ENCODE results near the gene NIT1.

The NIT1 gene

DNA sequence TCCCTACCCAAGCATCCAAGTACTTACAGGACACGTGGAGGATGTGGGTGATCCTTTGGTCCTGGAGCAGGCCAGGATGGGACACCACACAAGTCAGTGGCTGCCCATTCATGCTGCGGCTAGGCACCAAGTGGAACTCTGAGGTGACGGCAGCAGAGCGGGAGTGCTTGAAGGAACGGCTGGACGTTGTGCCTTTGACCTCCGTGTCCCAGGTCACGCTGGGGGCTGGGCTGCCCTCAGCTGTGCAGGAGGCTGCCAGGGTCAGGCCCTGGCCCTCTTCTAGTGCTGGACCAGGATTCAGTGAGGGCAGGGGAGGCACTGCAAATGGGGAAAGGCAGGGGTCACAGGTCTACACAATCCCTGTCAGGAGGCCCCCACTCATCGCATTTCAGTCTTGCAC is 40.5 kb upstream of the NIT1 start:
- Histone ChIP-seq H3K9me3 (ENCODE audit: control insufficient read depth, low read depth, low read length) (no peaks in the 10 kb centered on the region), H3K36me3 (ENCODE audit: control insufficient read depth, low read depth, low read length) (no peaks in the 10 kb centered on the region), H3K9ac (ENCODE audit: low read length) (no peak overlapping the region), H3K4me3 (ENCODE audit: low read length) (no peak overlapping the region), H3K27me3 (ENCODE audit: control insufficient read depth, insufficient read depth, low read length) (no peaks in the 10 kb centered on the region), H3K4me1 (ENCODE audit: control insufficient read depth, low read depth, low read length) (peaks cover 5% of the 10 kb centered on the region), H3K27ac (ENCODE audit: low read length) (no peak overlapping the region)

DNA sequence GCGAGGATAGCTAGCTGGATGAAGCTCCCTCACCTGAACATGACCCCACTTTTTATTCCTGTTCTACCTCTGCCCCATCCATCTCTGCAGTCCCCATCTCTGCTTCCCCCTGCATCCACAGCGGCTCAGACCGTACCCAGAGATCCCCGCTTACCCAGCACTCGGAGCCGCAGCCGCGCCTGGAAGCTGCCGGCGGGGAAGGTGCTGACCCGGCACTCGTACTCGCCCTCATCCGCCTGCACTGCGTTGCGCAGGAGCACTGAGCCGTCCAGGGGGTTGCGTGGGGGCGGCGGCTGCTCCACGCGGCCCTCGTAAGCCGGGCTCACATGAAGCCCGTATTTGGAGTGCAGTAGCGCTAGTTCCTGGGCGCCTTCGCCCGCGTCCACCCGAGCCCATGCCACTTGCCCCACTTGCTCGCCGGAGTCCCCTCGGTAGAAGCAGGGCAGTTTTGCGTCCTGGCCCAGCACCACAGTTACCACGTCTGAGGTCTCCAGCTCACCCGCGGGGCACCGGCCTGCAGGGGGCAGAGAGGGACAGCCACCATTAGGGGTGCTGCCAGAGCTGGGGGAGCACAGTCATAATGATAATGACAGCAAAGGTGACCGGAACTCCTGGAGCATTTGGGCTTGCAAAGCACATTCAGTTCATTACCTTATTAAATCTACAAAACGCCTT is 38.3 kb upstream of the NIT1 start:
- Histone ChIP-seq H3K4me1 (ENCODE audit: control insufficient read depth, low read depth, low read length) (peaks cover 5% of the 10 kb centered on the region), H3K9ac (ENCODE audit: low read length) (no peak overlapping the region), H3K27me3 (ENCODE audit: control insufficient read depth, insufficient read depth, low read length) (no peaks in the 10 kb centered on the region), H3K36me3 (ENCODE audit: control insufficient read depth, low read depth, low read length) (no peaks in the 10 kb centered on the region), H3K27ac (ENCODE audit: low read length) (no peak overlapping the region), H3K4me3 (ENCODE audit: low read length) (no peak overlapping the region), H3K9me3 (ENCODE audit: control insufficient read depth, low read depth, low read length) (no peaks in the 10 kb centered on the region)

DNA sequence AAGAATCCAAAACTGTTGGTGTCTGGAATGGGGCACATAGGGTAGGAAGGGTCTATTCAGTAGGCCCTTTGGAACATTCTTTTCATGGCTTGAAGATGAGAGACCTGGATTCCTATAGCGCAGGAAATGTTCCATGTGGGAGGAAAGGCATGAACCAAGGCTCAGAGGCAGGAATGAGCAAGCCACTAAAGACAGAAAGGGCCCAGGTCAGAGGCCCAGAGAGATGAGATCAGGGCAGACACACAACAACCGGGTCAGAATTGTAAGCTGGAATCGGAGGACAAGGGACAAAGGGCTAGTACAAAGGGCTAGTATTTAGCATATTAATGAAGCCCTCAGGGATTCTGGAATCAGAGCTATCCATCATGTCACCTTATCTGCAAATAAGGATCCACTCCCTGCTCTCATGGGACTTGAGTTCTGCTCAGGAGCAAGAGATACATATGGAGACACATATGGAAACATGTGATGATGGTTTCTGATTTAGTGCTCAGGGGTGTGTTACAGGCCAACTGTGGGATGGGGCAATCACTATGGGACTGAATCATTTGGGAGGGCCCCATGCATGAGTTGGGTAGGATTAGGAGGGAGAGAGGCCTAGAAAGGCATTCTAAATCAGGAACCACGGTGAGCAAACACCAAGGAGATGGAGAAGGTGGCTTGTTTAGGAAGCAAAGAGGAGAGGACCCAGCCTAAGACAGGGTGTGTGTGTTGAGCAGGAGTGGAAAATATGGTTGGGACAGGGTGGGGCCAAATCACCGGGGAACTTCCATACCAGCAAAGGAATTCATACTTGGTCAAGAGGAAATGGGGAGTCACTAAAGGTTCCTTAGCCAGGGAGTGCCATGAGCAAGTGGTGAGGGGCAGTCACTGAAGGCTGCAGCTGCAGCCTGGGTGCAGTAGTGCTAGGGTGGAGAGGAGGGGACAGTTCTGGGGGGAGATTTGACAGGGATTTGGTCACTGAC is 37.2 kb upstream of the NIT1 start:
- no peaks in the 10 kb centered on the region for H3K36me3 ChIP-seq (ENCODE audit: control insufficient read depth, low read depth, low read length)
- H3K9ac ChIP-seq (ENCODE audit: low read length) = no peak overlapping the region
- H3K4me1 ChIP-seq (ENCODE audit: control insufficient read depth, low read depth, low read length) = peaks cover 5% of the 10 kb centered on the region
- H3K27ac ChIP-seq (ENCODE audit: low read length) = no peak overlapping the region
- H3K9me3 ChIP-seq (ENCODE audit: control insufficient read depth, low read depth, low read length) = no peaks in the 10 kb centered on the region
- H3K4me3 ChIP-seq (ENCODE audit: low read length) = no peak overlapping the region
- no peaks in the 10 kb centered on the region for H3K27me3 ChIP-seq (ENCODE audit: control insufficient read depth, insufficient read depth, low read length)

DNA sequence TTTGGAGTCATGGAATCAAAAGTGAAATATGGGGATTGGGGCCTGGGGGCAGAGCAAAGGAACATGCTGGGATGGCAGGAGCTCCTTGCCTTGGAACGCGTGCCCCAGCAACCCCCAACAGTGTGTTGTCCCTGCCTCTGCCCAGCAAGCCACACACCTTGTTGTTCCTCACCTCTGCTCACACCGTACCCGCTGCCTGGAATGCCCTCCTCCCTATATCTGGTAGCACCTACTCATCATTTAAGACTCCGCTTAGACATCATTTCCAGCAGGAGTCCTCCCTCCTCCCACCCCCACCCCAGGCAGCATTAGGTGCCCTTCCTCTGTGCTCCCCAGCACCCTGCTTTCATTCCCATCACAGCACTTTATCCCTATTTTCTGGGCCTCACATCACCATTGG is 36.4 kb upstream of the NIT1 start:
- Histone ChIP-seq H3K9me3 (ENCODE audit: control insufficient read depth, low read depth, low read length) (no peaks in the 10 kb centered on the region), H3K4me3 (ENCODE audit: low read length) (no peak overlapping the region), H3K4me1 (ENCODE audit: control insufficient read depth, low read depth, low read length) (peaks cover 5% of the 10 kb centered on the region), H3K36me3 (ENCODE audit: control insufficient read depth, low read depth, low read length) (no peaks in the 10 kb centered on the region), H3K27ac (ENCODE audit: low read length) (no peak overlapping the region), H3K9ac (ENCODE audit: low read length) (no peak overlapping the region), H3K27me3 (ENCODE audit: control insufficient read depth, insufficient read depth, low read length) (no peaks in the 10 kb centered on the region)

DNA sequence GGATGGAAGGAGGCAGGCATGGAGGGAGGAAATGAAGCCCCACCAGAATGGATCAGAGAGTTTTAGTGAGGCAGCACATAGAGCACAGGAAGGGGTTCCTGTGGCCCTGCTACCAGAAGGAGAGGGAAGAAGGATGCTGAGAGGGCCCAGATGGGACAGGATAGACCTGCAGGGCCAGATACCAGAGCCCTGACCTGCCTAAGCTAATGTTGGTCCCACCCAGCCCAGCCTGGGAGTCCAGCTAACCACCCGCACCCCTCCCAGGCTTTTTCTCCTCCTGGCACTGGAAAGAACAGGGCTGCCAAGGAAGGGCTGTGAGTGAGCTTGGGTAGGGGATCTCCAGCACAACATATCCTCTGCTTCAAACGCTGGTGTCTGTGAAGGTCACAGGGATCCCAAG is 35.4 kb upstream of the NIT1 start:
- Histone ChIP-seq H3K9ac (ENCODE audit: low read length) (no peak overlapping the region), H3K36me3 (ENCODE audit: control insufficient read depth, low read depth, low read length) (no peaks in the 10 kb centered on the region), H3K27ac (ENCODE audit: low read length) (no peak overlapping the region), H3K4me3 (ENCODE audit: low read length) (no peak overlapping the region), H3K4me1 (ENCODE audit: control insufficient read depth, low read depth, low read length) (peaks cover 5% of the 10 kb centered on the region), H3K27me3 (ENCODE audit: control insufficient read depth, insufficient read depth, low read length) (no peaks in the 10 kb centered on the region), H3K9me3 (ENCODE audit: control insufficient read depth, low read depth, low read length) (no peaks in the 10 kb centered on the region)

DNA sequence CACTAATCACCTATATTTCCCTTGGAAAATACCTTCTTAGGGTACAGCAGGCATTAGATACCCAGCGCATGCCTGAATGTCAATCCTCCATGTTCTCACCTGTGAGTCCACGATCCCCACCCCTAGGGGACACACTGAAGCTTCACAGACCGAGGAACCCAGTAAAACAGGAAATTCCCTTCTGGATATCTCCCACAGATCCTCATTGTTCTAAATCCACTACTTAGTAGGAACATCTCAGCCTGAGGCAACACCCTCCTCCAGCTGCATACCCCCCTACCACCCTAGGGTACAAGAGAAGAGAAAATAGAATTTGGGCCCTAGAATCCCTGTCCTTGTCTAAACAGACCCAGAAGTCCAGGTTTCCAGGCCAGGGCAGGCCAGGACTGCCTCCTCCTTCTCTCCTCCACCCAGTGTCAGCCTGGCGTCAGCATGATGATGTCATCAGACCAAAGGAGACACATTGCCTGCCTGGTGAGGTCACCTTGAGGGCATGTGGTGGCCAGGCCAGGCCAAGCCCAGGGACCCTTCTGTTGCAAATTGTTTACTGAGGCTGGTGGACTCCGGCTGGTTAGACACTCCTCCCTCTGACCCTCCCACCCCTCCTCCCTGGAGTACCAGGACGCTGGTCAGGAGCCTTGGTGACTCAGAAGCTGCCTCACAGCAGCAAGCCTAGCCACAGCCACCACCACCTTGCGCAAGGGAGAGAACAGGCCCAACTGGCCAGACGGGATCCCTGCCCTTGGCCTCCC is 34.7 kb upstream of the NIT1 start:
- H3K36me3 ChIP-seq (ENCODE audit: control insufficient read depth, low read depth, low read length) = no peaks in the 10 kb centered on the region
- no peak overlapping the region for H3K4me3 ChIP-seq (ENCODE audit: low read length)
- H3K9me3 ChIP-seq (ENCODE audit: control insufficient read depth, low read depth, low read length) = no peaks in the 10 kb centered on the region
- no peaks in the 10 kb centered on the region for H3K27me3 ChIP-seq (ENCODE audit: control insufficient read depth, insufficient read depth, low read length)
- peaks cover 5% of the 10 kb centered on the region for H3K4me1 ChIP-seq (ENCODE audit: control insufficient read depth, low read depth, low read length)
- no peak overlapping the region for H3K9ac ChIP-seq (ENCODE audit: low read length)
- no peak overlapping the region for H3K27ac ChIP-seq (ENCODE audit: low read length)

DNA sequence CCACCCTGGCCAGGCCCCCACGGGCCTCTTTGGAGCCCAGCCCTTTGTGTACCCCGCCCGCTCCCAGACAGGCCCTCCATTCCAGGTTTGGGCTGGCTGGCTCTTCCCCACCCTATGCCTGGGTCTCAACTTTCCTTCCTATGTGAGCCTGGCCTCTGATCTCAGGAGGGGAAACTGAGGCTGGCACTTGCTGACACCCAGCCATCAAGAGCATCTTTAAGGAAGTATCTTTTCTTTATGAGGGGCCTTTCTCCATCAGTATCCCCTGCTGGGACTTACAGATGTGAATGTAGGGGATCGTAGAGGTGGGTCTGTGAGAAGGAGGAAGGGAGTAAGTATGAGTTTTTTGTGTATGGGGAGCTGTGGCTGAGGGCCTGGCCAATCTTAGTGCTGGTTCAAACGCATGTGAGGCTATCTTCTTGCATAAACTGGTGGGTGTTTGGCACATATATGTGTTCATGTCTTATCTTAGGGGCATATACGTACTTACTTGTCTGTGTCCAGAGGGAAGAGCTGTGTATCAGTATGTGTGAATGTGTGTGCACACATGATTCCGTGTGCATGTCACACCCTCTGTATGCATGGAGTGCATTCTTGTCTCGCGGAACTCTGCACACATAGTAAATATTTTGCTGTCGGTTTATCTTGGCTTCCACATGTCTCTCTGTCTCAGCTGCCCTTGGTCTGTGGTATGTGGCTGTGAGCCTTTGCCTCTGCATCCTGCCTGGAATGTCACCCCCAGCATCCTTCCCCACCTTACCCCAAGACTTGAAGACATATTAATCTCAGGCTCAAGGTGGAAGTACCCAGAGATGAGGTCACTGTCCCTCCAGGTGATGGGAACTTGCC is 33.9 kb upstream of the NIT1 start:
- Histone ChIP-seq H3K27me3 (ENCODE audit: control insufficient read depth, insufficient read depth, low read length) (no peaks in the 10 kb centered on the region), H3K27ac (ENCODE audit: low read length) (no peak overlapping the region), H3K4me1 (ENCODE audit: control insufficient read depth, low read depth, low read length) (peaks cover 5% of the 10 kb centered on the region), H3K36me3 (ENCODE audit: control insufficient read depth, low read depth, low read length) (no peaks in the 10 kb centered on the region), H3K9me3 (ENCODE audit: control insufficient read depth, low read depth, low read length) (no peaks in the 10 kb centered on the region), H3K9ac (ENCODE audit: low read length) (no peak overlapping the region), H3K4me3 (ENCODE audit: low read length) (no peak overlapping the region)

DNA sequence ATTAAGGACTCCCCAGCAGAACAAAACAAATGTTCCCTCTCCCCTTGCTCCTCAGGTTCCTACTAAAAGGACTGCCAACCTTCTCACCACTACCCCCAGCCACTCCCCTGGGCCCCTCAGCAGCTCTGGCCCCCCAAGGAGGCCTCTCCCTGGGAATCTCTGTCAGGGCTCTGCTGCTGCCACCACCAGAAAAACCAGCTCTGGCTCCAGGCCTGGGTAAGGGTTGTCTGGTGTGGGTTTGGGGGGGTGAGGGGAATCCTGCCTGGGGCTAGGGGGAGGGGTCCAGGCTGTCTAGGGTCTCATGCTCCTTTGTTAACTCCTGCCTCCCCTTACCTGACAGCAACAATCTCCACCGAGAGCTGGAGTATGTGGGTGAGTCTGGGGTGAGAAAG is 33.3 kb upstream of the NIT1 start:
- Histone ChIP-seq H3K9ac (ENCODE audit: low read length) (no peak overlapping the region), H3K27me3 (ENCODE audit: control insufficient read depth, insufficient read depth, low read length) (no peaks in the 10 kb centered on the region), H3K4me1 (ENCODE audit: control insufficient read depth, low read depth, low read length) (peaks cover 5% of the 10 kb centered on the region), H3K9me3 (ENCODE audit: control insufficient read depth, low read depth, low read length) (no peaks in the 10 kb centered on the region), H3K27ac (ENCODE audit: low read length) (no peak overlapping the region), H3K4me3 (ENCODE audit: low read length) (no peak overlapping the region), H3K36me3 (ENCODE audit: control insufficient read depth, low read depth, low read length) (no peaks in the 10 kb centered on the region)

DNA sequence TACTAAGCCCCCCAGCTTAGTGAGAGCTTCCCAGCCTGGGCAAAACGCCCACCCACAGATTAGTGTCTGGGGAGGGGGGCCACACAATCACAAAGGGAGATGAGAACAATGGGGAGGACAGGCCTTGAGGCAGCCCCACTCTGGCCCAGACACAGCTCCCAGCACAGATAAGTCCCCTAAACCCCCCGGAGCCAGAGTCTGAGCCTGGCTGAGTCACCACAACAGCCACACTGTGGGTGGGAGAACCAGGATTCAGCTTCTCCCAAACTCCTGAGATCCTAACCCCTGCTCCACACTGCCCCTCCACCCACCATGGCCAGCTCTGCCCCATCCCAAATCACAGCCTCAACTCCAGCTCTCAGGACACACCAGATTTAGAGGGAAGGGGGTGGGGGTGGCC is 32.7 kb upstream of the NIT1 start:
- Histone ChIP-seq H3K4me1 (ENCODE audit: control insufficient read depth, low read depth, low read length) (peaks cover 5% of the 10 kb centered on the region), H3K27me3 (ENCODE audit: control insufficient read depth, insufficient read depth, low read length) (no peaks in the 10 kb centered on the region), H3K9me3 (ENCODE audit: control insufficient read depth, low read depth, low read length) (no peaks in the 10 kb centered on the region), H3K36me3 (ENCODE audit: control insufficient read depth, low read depth, low read length) (no peaks in the 10 kb centered on the region), H3K27ac (ENCODE audit: low read length) (no peak overlapping the region), H3K4me3 (ENCODE audit: low read length) (no peak overlapping the region), H3K9ac (ENCODE audit: low read length) (no peak overlapping the region)

DNA sequence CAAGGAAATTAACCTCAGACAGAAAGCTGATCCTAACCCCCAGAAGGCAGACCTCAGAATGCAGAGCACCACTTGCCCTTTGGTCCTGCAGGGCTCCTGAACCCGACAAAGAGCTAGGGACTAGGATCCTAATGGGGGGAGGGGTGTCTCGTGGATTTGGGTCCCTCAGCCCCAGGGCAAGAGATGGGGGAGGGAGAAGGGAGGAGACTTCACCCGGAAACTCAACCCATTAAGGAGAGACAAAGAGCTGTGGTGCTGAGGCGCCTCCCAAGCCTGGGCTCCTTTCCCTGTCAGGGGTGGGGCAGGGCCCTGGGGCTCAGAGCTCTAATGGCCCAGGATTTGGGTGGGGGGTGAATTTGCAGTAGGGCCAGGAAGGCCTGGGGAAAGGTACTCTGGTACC is 31.4 kb upstream of the NIT1 start:
- H3K27ac ChIP-seq (ENCODE audit: low read length) = no peak overlapping the region
- no peak overlapping the region for H3K9ac ChIP-seq (ENCODE audit: low read length)
- no peaks in the 10 kb centered on the region for H3K36me3 ChIP-seq (ENCODE audit: control insufficient read depth, low read depth, low read length)
- H3K4me1 ChIP-seq (ENCODE audit: control insufficient read depth, low read depth, low read length) = no peaks in the 10 kb centered on the region
- H3K4me3 ChIP-seq (ENCODE audit: low read length) = no peak overlapping the region
- no peaks in the 10 kb centered on the region for H3K27me3 ChIP-seq (ENCODE audit: control insufficient read depth, insufficient read depth, low read length)
- H3K9me3 ChIP-seq (ENCODE audit: control insufficient read depth, low read depth, low read length) = no peaks in the 10 kb centered on the region

DNA sequence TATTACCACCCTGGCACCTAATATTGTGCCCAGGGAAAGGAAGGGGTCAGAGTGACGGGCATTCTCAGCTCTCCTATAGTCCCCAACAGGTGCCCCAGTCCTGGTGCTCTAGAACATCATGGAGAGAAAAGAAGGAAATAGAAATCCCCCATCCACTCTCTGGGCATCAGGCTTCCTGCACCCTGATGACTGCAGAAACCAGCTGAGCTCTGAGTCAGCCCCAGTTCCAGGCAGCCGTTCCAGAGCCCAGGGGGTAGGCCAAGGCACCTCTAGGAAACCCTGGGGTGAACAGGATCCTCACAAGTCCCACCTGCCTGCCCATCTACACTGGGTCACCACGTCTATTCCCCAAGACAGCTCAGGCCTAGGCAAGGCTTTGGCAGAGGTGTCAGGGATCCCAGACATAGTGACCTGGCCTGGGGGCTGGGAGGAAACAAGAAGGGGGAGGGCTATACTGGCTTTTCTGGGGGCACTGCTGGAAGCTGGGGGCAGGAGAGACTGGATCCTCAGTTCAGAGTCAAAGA is 29.3 kb upstream of the NIT1 start:
- H3K9me3 ChIP-seq (ENCODE audit: control insufficient read depth, low read depth, low read length) = no peaks in the 10 kb centered on the region
- no peaks in the 10 kb centered on the region for H3K36me3 ChIP-seq (ENCODE audit: control insufficient read depth, low read depth, low read length)
- no peaks in the 10 kb centered on the region for H3K27me3 ChIP-seq (ENCODE audit: control insufficient read depth, insufficient read depth, low read length)
- no peaks in the 10 kb centered on the region for H3K4me1 ChIP-seq (ENCODE audit: control insufficient read depth, low read depth, low read length)
- H3K9ac ChIP-seq (ENCODE audit: low read length) = no peak overlapping the region
- no peak overlapping the region for H3K27ac ChIP-seq (ENCODE audit: low read length)
- no peak overlapping the region for H3K4me3 ChIP-seq (ENCODE audit: low read length)
